HG03066 (cell line): ENCODE results near the gene ORC6.

Experiments
- ATAC-seq: cut with Tn5 transposase; IDR thresholded peaks from one replicate; pipeline ENCODE4 v1.9.1; 2021; ENCODE audit warnings: low read depth; ENCODE audit not compliant: unreplicated experiment

Gene ORC6

GRCh38 chr16:46730801-46731690, 41.6 kb downstream of the ORC6 start:
- no peak for ATAC-seq

- no peak for ATAC-seq
These were observed 42.5 kb downstream of the ORC6 start for GRCh38 chr16:46731691-46732555.

GRCh38 chr16:46732561-46732960, 43.1 kb downstream of the ORC6 start:
- no peak for ATAC-seq

GRCh38 chr16:46733319-46733830, 43.9 kb downstream of the ORC6 start:
- no peak for ATAC-seq

DNA sequence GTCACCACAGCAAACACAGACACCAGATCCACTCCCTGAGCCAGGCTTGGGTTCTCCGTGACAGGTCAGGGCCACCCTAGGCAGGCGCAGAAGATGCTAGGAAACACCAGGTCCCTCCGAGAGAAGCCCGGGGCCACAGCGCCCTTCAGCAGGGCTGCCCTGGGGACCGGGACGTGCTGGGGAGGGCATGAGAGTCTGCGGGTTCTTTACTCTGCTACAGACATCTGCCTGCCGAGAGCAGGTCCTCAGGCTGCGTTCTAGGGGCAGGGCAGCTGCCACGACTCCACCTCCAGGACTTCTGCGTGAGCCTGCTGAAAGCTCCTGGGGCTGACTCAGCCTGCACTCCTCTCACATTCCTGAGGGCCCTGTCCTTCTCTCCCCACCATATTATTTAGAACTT, 47.2 kb downstream of the ORC6 start:
- ATAC-seq: no peak

DNA sequence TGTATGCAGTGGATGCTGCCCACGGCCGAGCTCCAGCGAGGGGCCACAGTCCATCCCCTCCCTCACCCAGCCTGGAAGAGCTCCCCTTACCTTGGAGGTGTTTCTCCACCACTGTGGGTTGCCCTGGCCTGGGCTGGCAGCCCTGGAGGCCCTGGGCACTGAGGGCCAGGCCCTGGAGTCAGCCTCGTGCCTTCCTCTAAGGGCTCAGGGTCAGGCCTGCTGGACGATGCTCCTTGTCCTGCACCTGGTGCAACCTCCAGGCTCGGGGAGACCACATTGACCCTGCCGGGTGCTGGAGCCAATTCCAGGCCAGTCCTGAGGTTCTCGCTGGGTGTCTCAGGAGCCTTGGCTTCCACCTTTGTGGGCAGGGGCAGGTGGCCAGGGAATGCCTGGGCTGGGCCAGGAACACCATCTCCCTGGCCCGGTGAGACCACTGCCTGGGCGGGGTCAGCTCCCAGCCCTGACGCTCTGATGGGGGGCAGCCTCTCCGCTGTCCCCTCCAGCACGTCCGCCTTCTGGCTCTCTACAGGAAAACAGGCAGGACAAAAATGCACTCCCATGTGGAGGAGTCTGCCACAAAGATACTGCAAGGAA, 48.3 kb downstream of the ORC6 start:
- ATAC-seq: no peak

- ATAC-seq: no peak
These were observed 50.5 kb downstream of the ORC6 start for GRCh38 chr16:46739934-46740333.

DNA sequence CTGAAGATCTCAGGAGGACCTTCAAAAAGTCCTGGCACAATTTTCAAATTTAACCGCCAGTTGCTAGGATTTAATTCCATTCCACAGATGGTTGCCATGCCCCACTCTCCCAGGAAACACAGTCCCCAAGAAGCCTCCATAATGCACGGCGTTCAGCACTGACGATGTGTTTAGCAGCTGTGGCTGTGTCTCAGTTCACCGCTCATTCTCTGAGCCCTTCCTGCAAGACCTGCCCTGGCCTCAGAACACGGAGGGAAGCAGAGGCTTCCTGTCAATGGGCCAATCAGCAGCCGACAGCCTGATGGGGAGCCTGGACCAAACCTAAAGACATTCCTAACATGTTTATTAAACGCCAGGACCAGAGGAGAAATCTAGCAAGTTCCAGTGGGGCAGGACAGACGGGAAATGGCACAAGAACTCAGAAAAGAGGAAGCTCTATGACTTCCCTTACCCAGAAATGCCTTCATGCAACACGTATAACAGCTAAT, 53.8 kb downstream of the ORC6 start:
- no peak for ATAC-seq

- no peak for ATAC-seq
These were observed 56.2 kb downstream of the ORC6 start for GRCh38 chr16:46745617-46746016.

DNA sequence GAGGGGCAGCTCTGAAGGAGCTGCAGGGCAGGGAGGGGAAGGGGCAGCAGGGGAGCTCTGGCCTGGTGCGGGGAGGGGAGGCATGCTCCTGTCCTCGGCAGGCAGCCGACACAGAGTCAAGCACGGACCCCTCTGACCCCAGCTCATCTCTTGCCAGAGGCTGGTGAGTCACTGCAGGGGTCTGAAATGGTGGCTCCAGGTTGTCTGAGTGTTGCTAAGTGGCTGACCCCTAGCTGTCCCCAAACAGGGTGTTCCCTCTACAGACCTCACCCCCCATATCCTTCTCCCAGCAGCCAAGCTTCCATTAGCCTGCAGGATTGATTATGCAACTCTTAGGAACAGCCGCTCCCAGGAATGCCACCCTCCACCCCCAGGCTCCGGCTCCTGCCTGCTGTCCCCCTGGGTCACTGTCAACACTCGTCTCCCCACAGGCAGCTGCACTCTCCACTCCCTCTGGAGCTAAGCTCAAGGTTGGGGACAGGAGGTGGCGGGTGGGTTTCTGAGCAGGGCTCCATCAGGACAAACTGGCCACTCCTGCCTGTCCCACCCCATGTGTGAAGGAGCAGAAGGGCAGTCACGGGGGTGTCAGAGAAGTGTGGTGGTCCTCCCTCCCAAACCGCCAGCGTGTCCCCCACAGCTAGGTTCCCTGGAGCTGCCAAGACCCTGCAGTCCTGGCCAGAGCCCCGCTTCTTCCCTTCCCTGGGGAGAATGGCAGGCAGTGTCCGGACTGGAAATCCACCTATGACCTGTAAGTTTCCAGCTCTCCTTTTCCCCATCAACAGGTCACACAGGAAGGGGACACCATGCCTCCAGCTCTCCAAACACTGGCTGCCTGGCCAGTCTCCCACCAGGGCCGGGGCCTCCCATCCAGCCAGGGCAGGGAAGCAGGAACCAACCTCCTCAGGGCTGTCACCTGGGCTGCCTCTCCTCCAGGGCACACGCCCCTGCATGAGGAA, 57.6 kb downstream of the ORC6 start:
- no peak for ATAC-seq
